GM12878 (cell line): Measurements from ENCODE around the gene DOHH. TPM values are rescaled to one million over a fixed set of nuclear protein-coding genes. Genes with fewer than 3 reads are reported as not detected.

Source experiments
- ATAC-seq: fragments of 200-7000 bp; cut with Tn5 transposase; 3 replicates; pipeline ENCODE4 v1.9.1; 2020; ENCODE audit warnings: mild to moderate bottlenecking, moderate library complexity
- BruUV-seq: library from RNA; stranded (reverse); fragments of 400-500 nt; replicated peaks from 2 replicates; lab custom pipeline; 2021; lab: Mats Ljungman, UMichigan
- CTCF ChIA-PET: fragments of 300-600 bp; sonication (Branson Sonifier 250); formaldehyde crosslinking; extraction: SDS; loops from one replicate; lab custom pipeline; 2021; ENCODE audit warnings: inconsistent platforms; lab: Yijun Ruan, JAX
- POLR2A ChIA-PET: fragments of 350-600 bp; formaldehyde crosslinking; extraction: SDS; loops from one replicate; lab custom pipeline; 2021; ENCODE audit warnings: inconsistent platforms; lab: Charles Lee
- RAD21 ChIA-PET: fragments of 300-600 bp; sonication (Branson Sonifier 250); formaldehyde crosslinking; loops from one replicate; lab custom pipeline; 2023; ENCODE audit warnings: antibody characterized with exemption; ENCODE audit not compliant: unreplicated experiment; lab: Charles Lee
- SMC1A ChIA-PET: fragments of 300-600 bp; sonication (Branson Sonifier 250); formaldehyde crosslinking; loops from one replicate; lab custom pipeline; 2023; ENCODE audit not compliant: unreplicated experiment, uncharacterized antibody; lab: Charles Lee
- DNase-seq: peaks from one replicate; pipeline ENCODE4 v3.0.0-alpha.2; 2011; ENCODE audit warnings: low read depth, low spot score
- FAIRE-seq: peaks from 3 replicates; lab custom pipeline; 2011; peaks lifted over from hg19 to GRCh38; lab: Jason Lieb, UNC
- H2AFZ ChIP-seq: 2 replicates; pipeline ENCODE4 v1.6.0; 2011; ENCODE audit warnings: low read depth, low read length, control low read depth; ENCODE audit not compliant: control insufficient read depth
- H3K27ac ChIP-seq: 2 replicates; pipeline ENCODE4 v1.5.1; 2011; ENCODE audit warnings: control low read depth; ENCODE audit not compliant: control insufficient read depth, insufficient read depth
- H3K27me3 ChIP-seq, 2 experiments: replicated peaks in 1 of 2; 2 replicates each; pipeline versions ENCODE4 v1.6.0 to v1.6.1; 2011; ENCODE audit warnings: low read length in 1 of 2; ENCODE audit not compliant: control insufficient read depth in 2 of 2, insufficient read depth in 2 of 2
- H3K36me3 ChIP-seq, 2 experiments: 2 replicates each; pipeline ENCODE4 v1.5.1; 2011; ENCODE audit warnings: low read length in 1 of 2; ENCODE audit not compliant: control insufficient read depth in 2 of 2, insufficient read depth in 2 of 2
- H3K4me1 ChIP-seq: 2 replicates; pipeline ENCODE4 v1.6.1; 2011; ENCODE audit warnings: mild to moderate bottlenecking, low read length, moderate library complexity, mixed read lengths; ENCODE audit not compliant: control insufficient read depth, insufficient read depth
- H3K4me2 ChIP-seq: 2 replicates; pipeline ENCODE4 v1.6.0; 2011; ENCODE audit warnings: control low read depth; ENCODE audit not compliant: control insufficient read depth, insufficient read depth
- H3K4me3 ChIP-seq: fragments of 200-600 bp; sonication (generic); 2 replicates; pipeline ENCODE4 v1.5.1; 2016
- H3K79me2 ChIP-seq: 2 replicates; pipeline ENCODE4 v1.6.0; 2011; ENCODE audit warnings: low read length; ENCODE audit not compliant: control insufficient read depth, insufficient read depth
- H3K9ac ChIP-seq: 2 replicates; pipeline ENCODE4 v1.8.0; 2011; ENCODE audit warnings: low read length, control low read depth, mixed read lengths; ENCODE audit not compliant: control insufficient read depth, insufficient read depth
- H3K9me3 ChIP-seq: replicated peaks from 3 replicates; pipeline ENCODE4 v1.5.1; 2011; ENCODE audit warnings: mild to moderate bottlenecking, low read length; ENCODE audit not compliant: control insufficient read depth, insufficient read depth
- H4K20me1 ChIP-seq: 2 replicates; pipeline ENCODE4 v1.6.0; 2011; ENCODE audit not compliant: control insufficient read depth, insufficient read depth
- CHD2 ChIP-seq: IDR thresholded peaks from 2 replicates; pipeline ENCODE4 v1.6.1; 2011; ENCODE audit warnings: low read depth, low read length, improper control_type of control experiment, borderline replicate concordance
- FOS ChIP-seq: IDR thresholded peaks from 3 replicates; pipeline ENCODE4 v1.6.1; 2011; ENCODE audit warnings: borderline replicate concordance; ENCODE audit not compliant: insufficient read length; ENCODE audit errors: extremely low read depth
- HDAC2 ChIP-seq: fragments of 200-600 bp; sonication (generic); IDR thresholded peaks from 2 replicates; pipeline ENCODE4 v1.6.1; 2017
- POLR2A ChIP-seq: IDR thresholded peaks from 2 replicates; pipeline ENCODE4 v1.6.1; 2011; ENCODE audit warnings: low read depth, mild to moderate bottlenecking, low read length
- SUZ12 ChIP-seq: fragments of 200-600 bp; sonication (generic); IDR thresholded peaks from one replicate; pipeline ENCODE4 v1.6.1; 2018; ENCODE audit warnings: antibody characterized with exemption, mild to moderate bottlenecking; ENCODE audit not compliant: unreplicated experiment
- ZNF207 ChIP-seq: fragments of 450-650 bp; IDR thresholded peaks from 2 replicates; pipeline ENCODE4 v1.6.1; 2014; ENCODE audit warnings: antibody characterized with exemption, mild to moderate bottlenecking, borderline replicate concordance
- WGBS: methylation state at CpG from one replicate; pipeline ENCODE4 v1.1.6; 2016; ENCODE audit warnings: low lambda C conversion rate; ENCODE audit not compliant: insufficient replicate concordance, insufficient coverage; ENCODE audit errors: missing lambda C conversion rate; 5-methylcytosine and 5-hydroxymethylcytosine counted together
- in situ Hi-C: fragments of 300-500 bp; cut with MboI; formaldehyde crosslinking; loops from 9 replicates; pipeline ENCODE4 v1.14.3; 2018; ENCODE audit warnings: mixed read lengths
- intact Hi-C: fragments of 100-400 bp; cut with micrococcal nuclease; formaldehyde crosslinking; loops from one replicate; pipeline ENCODE4 v1.14.2; 2022; ENCODE audit not compliant: unreplicated experiment
- polyA plus RNA-seq, 11 experiments: library from polyadenylated mRNA; depleted of rRNA in 4 of 11; unstranded in 6 of 11; stranded (reverse) in 5 of 11; fragments of >200 nt; fragmentation: Nextera tagmentation in 4 of 11; fragmentation: Illumina TruSeq in 1 of 11; extraction: Ambion mirVana in 4 of 11; extraction: Trizol in 1 of 11; gene quantifications; 1 replicate in 1 of 11; 2 replicates in 10 of 11; pipeline versions ENCODE4 v1.2.1 to v1.2.3, GENCODE V29; 2011 to 2016; ENCODE audit warnings: inconsistent platforms in 2 of 11, missing spikeins in 2 of 11, low read depth in 1 of 11
- total RNA-seq, 4 experiments: library from RNA; depleted of rRNA in 3 of 4; stranded (reverse); fragments of >200 nt in 3 of 4; fragmentation: Illumina TruSeq in 1 of 4; extraction: Trizol in 1 of 4; gene quantifications; 2 replicates each; pipeline versions ENCODE4 v1.2.1 to v1.2.3, GENCODE V29; 2013 to 2021
- TF ChIP-seq, protein P1 (sequence below): fragments of 450-650 bp; conservative IDR thresholded peaks from 2 replicates; pipeline ENCODE4 v1.6.1; 2017; ENCODE audit warnings: mild to moderate bottlenecking, moderate library complexity
- TF ChIP-seq, protein P2 (sequence below): IDR thresholded peaks from 2 replicates; pipeline ENCODE4 v1.6.1; 2011; ENCODE audit warnings: borderline replicate concordance, low read depth, mild to moderate bottlenecking, moderate library complexity, mixed read lengths, low read length; ENCODE audit not compliant: insufficient read depth; ENCODE audit errors: extremely low read length

DOHH gene
- total and polyA plus RNA-seq, 10 of the 15 experiments (the other 5 are each of a cell fraction or from before 2014, with no cell fraction given), result 0.11 to 28.6 (median 11.7) TPM

DNA sequence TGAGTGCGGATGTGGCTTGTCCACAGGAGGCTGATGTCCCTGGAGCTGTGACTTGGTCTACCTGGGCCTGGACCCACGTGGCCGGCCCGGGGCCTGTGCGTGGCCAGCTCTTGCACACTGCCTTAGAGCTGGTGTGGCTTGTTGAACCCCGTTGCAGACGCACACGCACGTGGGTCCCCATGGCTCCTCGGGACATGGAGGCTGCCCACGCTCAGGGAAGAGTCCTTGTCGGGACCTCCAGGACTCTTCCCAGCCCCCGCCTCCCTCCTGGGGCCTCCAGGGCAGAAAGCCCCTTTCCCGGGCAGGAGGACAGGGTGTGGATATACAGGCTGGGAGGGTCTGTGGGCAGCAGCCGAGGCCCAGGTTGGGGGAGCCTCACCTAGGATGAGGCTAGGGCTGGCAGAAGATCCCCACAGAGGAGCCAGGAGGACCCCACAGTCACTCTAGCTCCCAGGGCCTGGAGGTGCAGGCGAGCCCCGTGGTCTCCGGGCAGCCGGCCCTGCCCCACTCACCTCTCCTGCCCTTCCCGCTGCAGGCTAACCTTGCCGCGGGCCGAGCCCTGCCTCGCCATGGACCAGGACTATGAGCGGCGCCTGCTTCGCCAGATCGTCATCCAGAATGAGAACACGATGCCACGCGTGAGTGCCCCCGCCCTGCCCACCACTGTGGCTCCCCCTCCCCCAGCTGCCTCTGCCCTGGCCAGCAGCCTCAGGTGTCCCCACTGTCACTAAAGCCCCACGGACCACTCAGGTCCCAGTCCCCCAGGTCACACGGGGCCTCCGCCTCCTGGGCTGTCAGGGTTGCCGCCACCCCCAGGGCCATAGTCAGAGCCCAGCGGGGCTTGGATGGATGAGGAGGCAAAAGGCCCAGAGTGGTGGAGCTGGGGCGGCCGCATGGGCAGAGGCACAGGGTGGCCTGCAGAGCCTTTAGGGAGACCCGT lies 22.2 kb upstream of the DOHH start:
- ChIA-PET POLR2A (no interaction called here), RAD21 (no interaction called here), SMC1A (no interaction called here), CTCF (no interaction called here)
- Histone ChIP-seq H4K20me1 (no peaks in the 10 kb centered on the region), H3K4me1 (no peaks in the 10 kb centered on the region), H3K9ac (no peak overlapping the region), H3K9me3 (no peaks in the 10 kb centered on the region), H3K36me3 (peaks cover 5 to 42% of the 10 kb centered on the region in 2 experiments; a peak in 3 of 4 replicates), H3K79me2 (peaks cover 3% of the 10 kb centered on the region), H3K27me3 (no peaks in the 10 kb centered on the region), H2AFZ (no peak overlapping the region), H3K4me3 (no peak overlapping the region), H3K4me2 (no peak overlapping the region), H3K27ac (no peak overlapping the region)
- FAIRE-seq, result no peak
- no peak for ATAC-seq
- in situ Hi-C loops, result no loop called here
- WGBS, result 98% methylated on average over 37 of the region's 40 CpGs
- BruUV-seq, result no TSS peak
- intact Hi-C loops, result no loop called here
- TF ChIP-seq ZNF207, result no peak
- no peak for TF ChIP-seq POLR2A
- TF ChIP-seq SUZ12, result no peak
- TF ChIP-seq CHD2, result no peak
- no peak for TF ChIP-seq FOS
- TF ChIP-seq, protein P1, sequence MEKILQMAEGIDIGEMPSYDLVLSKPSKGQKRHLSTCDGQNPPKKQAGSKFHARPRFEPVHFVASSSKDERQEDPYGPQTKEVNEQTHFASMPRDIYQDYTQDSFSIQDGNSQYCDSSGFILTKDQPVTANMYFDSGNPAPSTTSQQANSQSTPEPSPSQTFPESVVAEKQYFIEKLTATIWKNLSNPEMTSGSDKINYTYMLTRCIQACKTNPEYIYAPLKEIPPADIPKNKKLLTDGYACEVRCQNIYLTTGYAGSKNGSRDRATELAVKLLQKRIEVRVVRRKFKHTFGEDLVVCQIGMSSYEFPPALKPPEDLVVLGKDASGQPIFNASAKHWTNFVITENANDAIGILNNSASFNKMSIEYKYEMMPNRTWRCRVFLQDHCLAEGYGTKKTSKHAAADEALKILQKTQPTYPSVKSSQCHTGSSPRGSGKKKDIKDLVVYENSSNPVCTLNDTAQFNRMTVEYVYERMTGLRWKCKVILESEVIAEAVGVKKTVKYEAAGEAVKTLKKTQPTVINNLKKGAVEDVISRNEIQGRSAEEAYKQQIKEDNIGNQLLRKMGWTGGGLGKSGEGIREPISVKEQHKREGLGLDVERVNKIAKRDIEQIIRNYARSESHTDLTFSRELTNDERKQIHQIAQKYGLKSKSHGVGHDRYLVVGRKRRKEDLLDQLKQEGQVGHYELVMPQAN, result no peak
- TF ChIP-seq, protein P2, sequence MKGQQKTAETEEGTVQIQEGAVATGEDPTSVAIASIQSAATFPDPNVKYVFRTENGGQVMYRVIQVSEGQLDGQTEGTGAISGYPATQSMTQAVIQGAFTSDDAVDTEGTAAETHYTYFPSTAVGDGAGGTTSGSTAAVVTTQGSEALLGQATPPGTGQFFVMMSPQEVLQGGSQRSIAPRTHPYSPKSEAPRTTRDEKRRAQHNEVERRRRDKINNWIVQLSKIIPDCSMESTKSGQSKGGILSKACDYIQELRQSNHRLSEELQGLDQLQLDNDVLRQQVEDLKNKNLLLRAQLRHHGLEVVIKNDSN, result no peak
- no peak for TF ChIP-seq HDAC2
- DNase-seq, result no peak
